Mucosa of rectum (tissue), 2 donors: ENCODE measurements around the gene CDCA4.

Experiments
- H3K27ac ChIP-seq, 2 donors: one replicate each; pipeline ENCODE4 v1.7.0; 2013; ENCODE audit warnings: inconsistent platforms in 2 of 2, low read depth in 2 of 2, low read length in 2 of 2
- H3K27me3 ChIP-seq, 2 donors: one replicate each; pipeline ENCODE4 v1.7.0; 2013; ENCODE audit warnings: low read length in 2 of 2; ENCODE audit not compliant: control insufficient read depth in 2 of 2, insufficient read depth in 2 of 2
- H3K36me3 ChIP-seq, 2 donors: one replicate each; pipeline ENCODE4 v1.7.0; 2013; ENCODE audit warnings: low read length in 2 of 2; ENCODE audit not compliant: control insufficient read depth in 2 of 2, insufficient read depth in 2 of 2
- H3K4me1 ChIP-seq, 2 donors: one replicate each; pipeline ENCODE4 v1.7.0; 2013; ENCODE audit warnings: low read length in 2 of 2, mild to moderate bottlenecking in 1 of 2; ENCODE audit not compliant: control insufficient read depth in 2 of 2, insufficient read depth in 2 of 2
- H3K4me3 ChIP-seq, 2 donors: one replicate each; pipeline ENCODE4 v1.7.0; 2013; ENCODE audit warnings: low read length in 2 of 2
- H3K9ac ChIP-seq, 2 donors: one replicate each; pipeline ENCODE4 v1.7.0; 2013; ENCODE audit warnings: low read length in 2 of 2, low read depth in 1 of 2, mild to moderate bottlenecking in 1 of 2
- H3K9me3 ChIP-seq, 2 donors: one replicate each; pipeline ENCODE4 v1.7.0; 2013; ENCODE audit warnings: low read length in 2 of 2; ENCODE audit not compliant: control insufficient read depth in 2 of 2
- donor health status: healthy.
- donor health status: Normal muscosa, but diverticular disease.

The CDCA4 gene

DNA sequence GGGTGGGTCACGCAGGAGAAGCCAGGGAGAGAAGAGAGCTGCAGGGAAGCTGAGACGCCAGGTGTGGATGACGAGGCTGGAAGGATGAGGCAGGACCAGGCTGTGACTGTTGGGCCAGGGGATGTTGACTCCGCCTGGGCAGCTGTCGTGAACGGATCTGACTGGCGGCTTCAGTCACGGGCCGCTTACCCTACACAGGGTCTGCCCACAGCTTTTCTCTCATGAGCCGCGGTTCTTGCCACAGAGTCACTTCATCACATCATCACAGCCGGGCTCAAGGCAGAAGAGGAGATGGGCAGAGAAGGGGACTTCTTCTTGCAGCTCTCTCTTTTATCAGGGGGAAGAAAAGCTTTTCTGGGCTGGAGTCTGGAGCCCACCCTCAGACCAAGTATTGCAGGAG lies 27.6 kb downstream of the CDCA4 start:
- H3K27me3 ChIP-seq: no peaks in the 10 kb centered on the region
- no peak overlapping the region for H3K27ac ChIP-seq
- no peaks in the 10 kb centered on the region for H3K9me3 ChIP-seq
- H3K9ac ChIP-seq: no peak overlapping the region
- no peak overlapping the region for H3K4me3 ChIP-seq
- no peaks in the 10 kb centered on the region for H3K4me1 ChIP-seq
- H3K36me3 ChIP-seq: peaks cover 6 to 8% of the 10 kb centered on the region in 2 donors

DNA sequence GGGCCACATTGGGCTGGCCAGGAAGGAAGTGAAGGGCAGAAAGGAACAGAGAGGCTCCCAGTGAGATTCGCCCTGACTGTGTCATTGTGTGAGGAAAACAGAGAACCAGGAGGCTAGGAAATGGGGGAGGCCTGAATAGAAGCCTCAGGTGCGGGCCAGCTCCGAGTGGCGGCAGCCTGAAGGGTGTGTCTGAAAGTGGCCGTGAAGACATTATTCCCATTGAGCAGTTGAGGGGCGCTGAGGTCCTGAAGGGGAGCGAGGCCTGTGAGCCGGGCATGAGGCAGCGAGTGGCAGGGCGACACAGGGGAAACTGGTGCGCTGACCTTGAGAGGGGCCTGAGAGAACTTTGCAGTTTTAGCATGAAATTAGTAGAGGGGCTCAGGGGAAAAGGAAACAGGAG lies 28.4 kb downstream of the CDCA4 start:
- no peak overlapping the region for H3K9ac ChIP-seq
- H3K36me3 ChIP-seq: peaks cover 6 to 8% of the 10 kb centered on the region in 2 donors
- H3K27me3 ChIP-seq: no peaks in the 10 kb centered on the region
- H3K27ac ChIP-seq: no peak overlapping the region
- H3K4me3 ChIP-seq: no peak overlapping the region
- H3K4me1 ChIP-seq: no peaks in the 10 kb centered on the region
- H3K9me3 ChIP-seq: no peaks in the 10 kb centered on the region

DNA sequence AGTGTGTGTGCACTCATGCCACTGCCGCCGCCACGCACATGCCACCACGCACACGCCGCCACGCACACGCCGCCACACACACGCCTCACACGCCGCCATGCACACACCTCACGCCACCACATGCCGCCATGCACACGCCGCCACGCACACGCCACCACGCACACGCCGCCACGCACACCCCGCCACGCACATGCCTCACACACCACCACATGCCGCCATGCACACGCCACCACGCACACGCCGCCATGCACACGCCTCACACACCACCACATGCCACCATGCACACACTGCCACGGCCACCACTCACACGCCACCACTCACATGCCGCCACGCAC lies 29.0 kb downstream of the CDCA4 start:
- Histone ChIP-seq H3K9me3 (no peaks in the 10 kb centered on the region), H3K4me3 (no peak overlapping the region), H3K27ac (no peak overlapping the region), H3K36me3 (peaks cover 6 to 8% of the 10 kb centered on the region in 2 donors), H3K4me1 (no peaks in the 10 kb centered on the region), H3K9ac (no peak overlapping the region), H3K27me3 (no peaks in the 10 kb centered on the region)

DNA sequence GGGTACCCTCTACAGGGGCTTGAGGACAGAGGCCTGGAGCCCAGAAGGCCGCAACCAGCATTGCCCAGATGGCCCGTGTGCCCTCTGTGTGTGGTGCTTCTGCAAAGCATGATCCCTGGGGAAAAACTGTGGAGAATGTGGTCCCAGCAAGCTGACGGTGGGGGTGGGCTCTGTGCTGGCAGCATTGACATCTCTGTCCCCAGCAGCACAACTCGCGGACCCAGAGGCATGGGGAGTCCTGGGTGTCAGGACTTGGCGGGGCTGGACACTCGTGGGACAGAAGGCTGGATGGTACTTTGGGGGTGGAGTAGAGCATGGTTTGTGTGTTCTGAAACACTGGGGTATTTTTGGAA lies 31.0 kb downstream of the CDCA4 start:
- Histone ChIP-seq H3K9ac (no peak overlapping the region), H3K27me3 (no peaks in the 10 kb centered on the region), H3K4me3 (no peak overlapping the region), H3K9me3 (no peaks in the 10 kb centered on the region), H3K36me3 (peaks cover 5 to 6% of the 10 kb centered on the region in 2 donors), H3K4me1 (peaks cover 9% of the 10 kb centered on the region in 2 donors), H3K27ac (no peak overlapping the region)

DNA sequence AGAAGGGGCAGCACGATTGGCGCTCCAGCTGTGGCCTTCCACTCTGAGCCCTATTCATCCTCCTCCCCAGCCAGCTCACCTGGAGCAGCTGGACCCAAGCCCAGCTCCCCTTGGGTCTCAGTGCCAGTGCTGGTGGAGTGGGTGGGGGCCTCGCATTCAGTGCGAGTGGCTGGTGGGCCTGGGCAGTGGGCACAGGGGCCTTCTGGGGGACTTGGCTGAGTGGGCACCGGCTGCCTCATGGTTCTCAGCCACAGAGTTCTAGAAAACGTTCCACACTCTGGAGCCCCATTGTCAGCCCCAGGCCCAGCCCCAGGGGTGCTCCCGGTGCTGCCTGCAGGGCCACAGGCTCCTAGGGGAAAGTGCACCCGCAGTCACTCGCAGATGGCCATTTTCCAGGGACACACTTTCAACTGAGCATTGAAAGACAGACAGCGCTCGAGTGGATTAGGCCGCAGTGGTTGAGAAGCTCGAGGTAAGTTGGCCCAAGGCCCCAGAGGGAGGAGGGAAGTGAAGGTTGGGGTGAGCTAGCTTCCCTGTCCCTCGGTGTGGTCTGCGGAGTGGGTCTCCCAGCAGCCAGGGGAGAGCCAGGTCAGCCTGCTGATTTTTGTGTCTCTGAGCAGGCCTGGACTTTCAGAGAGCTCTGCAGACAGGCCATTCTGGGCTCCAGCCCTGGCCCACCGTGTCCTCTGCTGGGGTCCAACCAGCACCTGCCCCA lies 31.5 kb downstream of the CDCA4 start:
- Histone ChIP-seq H3K9me3 (no peaks in the 10 kb centered on the region), H3K4me3 (no peak overlapping the region), H3K9ac (no peak overlapping the region), H3K4me1 (peaks cover 9% of the 10 kb centered on the region in 2 donors), H3K27me3 (no peaks in the 10 kb centered on the region), H3K36me3 (peaks cover 5 to 6% of the 10 kb centered on the region in 2 donors), H3K27ac (no peak overlapping the region)

DNA sequence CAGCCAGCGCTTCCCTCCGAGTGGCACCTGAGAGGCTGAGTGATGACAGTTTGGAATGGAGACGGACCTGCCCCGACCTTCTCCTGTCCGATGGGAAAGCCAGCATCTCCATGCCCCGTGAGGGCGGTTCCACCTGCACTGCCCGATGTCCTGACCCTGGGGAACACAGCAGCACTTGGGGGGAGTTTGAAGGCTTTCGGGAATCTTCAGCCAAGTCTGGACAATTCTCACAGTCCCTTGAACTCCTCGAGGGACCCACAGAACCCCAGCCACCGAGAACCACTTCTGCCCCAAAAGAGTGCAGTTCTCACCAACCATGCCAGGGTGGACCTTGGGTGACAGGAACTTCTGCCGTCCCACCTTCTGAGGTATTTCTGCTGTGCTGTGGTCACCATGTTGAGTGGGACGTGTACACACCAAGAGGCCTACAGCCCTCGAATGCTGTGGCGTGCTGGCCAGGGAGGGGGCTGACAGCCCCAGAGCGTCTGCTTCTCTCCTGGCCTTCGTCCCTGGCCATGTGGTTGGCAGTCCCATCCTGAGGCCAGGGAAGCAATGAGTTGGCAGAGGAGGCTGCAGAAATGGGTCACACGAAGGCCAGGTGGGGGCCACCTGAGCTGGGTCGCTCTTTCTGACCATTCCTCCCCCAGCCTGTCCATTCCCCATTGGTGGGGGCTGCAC lies 34.3 kb downstream of the CDCA4 start:
- Histone ChIP-seq H3K9me3 (no peaks in the 10 kb centered on the region), H3K27me3 (no peaks in the 10 kb centered on the region), H3K27ac (no peak overlapping the region), H3K4me3 (peak overlapping the region; percentile 74 to 79), H3K36me3 (peaks cover 0 to under 1% of the 10 kb centered on the region in 2 donors), H3K4me1 (peaks cover 9% of the 10 kb centered on the region in 2 donors), H3K9ac (peak overlapping the region; percentile 47 to 76)

DNA sequence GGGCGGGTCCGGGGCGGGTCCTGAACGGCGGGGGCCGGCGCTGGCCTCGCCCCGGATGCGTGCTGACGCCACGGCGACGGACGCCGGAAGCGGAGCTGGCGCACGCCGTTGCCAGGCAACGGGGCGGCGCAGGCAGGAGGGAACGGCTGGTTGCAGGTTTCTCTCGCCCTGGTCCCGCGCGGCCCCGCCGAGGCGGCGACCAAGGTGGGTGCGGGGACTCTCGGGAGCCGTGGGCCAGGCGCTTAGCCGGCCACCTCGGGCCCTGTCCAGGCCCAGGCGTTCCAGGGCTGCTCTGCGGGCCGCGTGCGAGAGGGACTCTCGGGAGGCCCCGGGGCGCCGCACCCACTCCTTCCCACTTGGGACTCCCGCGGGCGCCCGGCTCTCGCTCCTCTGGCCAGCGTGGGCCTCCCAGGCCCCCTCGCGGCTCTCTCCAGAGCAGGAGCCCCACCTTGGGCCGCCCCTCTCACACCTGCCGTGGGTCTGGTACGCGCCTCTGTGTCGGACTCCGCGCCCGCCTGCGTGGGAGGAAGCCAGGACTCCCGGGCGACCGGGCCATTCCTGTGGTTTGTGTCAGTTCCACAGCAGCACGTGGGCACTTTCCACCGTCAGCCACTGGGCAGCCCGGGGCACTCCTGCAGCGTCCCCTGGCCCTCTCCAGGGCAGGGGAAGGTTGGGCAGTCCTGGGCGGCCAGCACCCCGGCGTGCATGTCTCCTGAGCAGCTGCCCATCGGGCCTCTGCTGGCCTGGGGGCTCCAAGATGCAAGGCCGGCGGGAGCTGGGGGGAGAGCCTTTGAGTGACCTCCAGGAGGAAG lies 35.0 kb downstream of the CDCA4 start, which contains the start of gene CLBA1:
Gene CLBA1, plus strand, starts transcription at position 114 of the 812 bp plus-strand sequence. Its CDS starts 644 bp downstream, at position 758.
- H3K9ac ChIP-seq: peak within 1 kb of the TSS; percentile 47 to 76
- peaks cover 0 to 2% of the 10 kb centered on the region in 2 donors for H3K27me3 ChIP-seq
- no peaks in the 10 kb centered on the region for H3K36me3 ChIP-seq
- no peaks in the 10 kb centered on the region for H3K9me3 ChIP-seq
- peaks cover 9% of the 10 kb centered on the region in 2 donors for H3K4me1 ChIP-seq
- H3K4me3 ChIP-seq: peak within 1 kb of the TSS; percentile 74 to 79
- H3K27ac ChIP-seq: peak within 1 kb of the TSS; percentile 35 to 38

DNA sequence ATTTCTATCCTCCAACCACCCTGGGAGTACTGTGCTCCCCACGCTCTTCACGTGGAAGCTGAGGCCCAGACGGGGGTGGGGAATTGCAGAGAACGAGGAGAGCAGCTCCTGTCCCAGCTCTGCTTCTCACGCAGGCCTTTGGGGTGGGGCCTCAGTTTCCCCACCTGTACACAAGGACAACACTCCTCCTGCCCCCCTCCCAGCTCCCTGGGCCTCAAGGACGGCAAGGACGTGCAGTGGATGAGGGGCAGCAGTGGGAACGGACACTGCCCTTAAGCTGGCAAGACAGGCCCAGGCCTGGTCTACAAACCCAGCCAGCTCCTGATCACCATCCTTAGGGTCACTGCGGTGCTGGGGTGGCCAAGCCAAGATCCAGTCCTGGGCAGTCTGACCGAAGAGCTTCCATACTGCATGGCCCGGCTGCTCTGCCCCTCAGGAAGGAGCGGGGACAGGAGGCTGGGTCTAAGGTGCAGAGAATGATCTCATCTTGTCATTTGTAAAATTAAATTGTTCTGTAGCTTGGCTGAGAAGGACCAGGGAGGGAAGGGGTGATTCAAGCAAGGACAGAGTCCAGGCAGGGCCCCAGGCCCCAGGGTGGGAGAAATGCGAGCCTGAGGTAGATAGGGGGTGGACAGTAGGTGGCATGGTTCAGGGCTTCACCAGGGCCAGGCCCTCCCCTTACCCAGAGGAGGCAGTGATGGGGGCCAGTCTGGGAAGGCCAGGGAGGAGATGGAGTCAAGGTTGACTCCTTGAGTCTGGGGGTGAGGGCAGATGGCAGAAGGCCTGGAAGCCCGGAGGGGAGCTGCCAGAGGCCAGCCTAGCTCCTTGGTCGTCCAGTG lies 36.6 kb downstream of the CDCA4 start:
- Histone ChIP-seq H3K27me3 (peaks cover 6 to 8% of the 10 kb centered on the region in 2 donors), H3K9me3 (no peaks in the 10 kb centered on the region), H3K27ac (no peak overlapping the region), H3K36me3 (no peaks in the 10 kb centered on the region), H3K4me1 (peaks cover 9% of the 10 kb centered on the region in 2 donors), H3K4me3 (no peak overlapping the region), H3K9ac (no peak overlapping the region)

DNA sequence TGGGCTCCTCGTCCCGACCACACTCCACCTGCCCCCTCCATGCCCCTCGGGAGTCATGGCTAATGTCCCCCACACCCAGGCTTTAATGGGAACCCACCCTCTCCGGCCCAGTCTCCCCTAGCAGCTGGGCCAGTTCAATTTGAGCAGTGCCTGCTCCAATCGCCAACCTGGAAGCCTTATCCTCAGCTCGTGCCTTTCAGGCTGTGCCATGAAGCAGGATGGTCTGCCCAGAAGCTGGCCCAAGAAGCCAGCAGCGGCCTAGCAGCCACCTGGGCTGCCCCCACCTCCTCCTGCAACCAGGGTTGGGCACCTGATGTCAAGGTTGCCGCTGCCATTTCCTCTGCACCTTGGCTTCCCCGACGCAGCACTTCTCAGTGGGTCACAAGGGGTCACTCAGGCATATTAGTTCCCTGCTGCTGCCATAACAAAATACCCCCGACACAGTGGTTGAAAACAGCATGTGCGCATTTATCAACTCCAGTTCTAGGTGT lies 37.6 kb downstream of the CDCA4 start:
- Histone ChIP-seq H3K9me3 (no peaks in the 10 kb centered on the region), H3K36me3 (no peaks in the 10 kb centered on the region), H3K9ac (no peak overlapping the region), H3K27me3 (peaks cover 6 to 14% of the 10 kb centered on the region in 2 donors), H3K4me1 (peaks cover 9% of the 10 kb centered on the region in 2 donors), H3K4me3 (no peak overlapping the region), H3K27ac (no peak overlapping the region)
